SH-SY5Y (cell line): Measurements from ENCODE around the gene CDY1B.
"Not testable (repeated sequence)": the region's sequence is repeated elsewhere in the genome, so short reads cannot be mapped to it uniquely, and the experiment has no call there.

Source experiments
- GATA2 ChIP-seq: IDR thresholded peaks from 2 replicates; pipeline ENCODE4 v1.6.1; 2011; ENCODE audit warnings: mild to moderate bottlenecking, low read depth, low read length
- GATA3 ChIP-seq: IDR thresholded peaks from 2 replicates; pipeline ENCODE4 v1.6.1; 2011; ENCODE audit warnings: low read depth, mild to moderate bottlenecking, low read length, moderate library complexity

Gene CDY1B, protein sequence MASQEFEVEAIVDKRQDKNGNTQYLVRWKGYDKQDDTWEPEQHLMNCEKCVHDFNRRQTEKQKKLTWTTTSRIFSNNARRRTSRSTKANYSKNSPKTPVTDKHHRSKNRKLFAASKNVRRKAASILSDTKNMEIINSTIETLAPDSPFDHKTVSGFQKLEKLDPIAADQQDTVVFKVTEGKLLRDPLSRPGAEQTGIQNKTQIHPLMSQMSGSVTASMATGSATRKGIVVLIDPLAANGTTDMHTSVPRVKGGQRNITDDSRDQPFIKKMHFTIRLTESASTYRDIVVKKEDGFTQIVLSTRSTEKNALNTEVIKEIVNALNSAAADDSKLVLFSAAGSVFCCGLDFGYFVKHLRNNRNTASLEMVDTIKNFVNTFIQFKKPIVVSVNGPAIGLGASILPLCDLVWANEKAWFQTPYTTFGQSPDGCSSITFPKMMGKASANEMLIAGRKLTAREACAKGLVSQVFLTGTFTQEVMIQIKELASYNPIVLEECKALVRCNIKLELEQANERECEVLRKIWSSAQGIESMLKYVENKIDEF

DNA sequence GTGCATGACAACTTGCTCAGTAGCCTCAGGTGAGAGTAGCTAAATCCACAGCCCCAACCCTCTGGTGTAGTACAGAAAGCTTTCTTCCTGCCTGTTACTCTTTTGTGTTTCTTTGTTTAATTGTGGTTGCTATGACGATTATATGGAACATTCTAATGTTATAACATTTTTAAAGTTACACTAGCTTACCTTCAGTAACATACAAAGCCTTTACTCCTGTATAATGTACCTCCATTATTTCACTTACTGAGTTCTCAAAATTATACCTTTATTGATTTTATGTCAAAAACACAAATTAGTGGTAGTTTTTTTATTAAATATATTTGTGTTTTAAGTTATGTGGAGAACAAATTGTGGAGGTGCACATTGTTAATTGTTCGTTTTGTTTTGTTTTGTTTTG lies at the start of gene CDY1B:
CDY1B (minus strand) TSS at position 101 of the 400 bp plus-strand sequence. CDS start 331 bp downstream, outside the sequence.
- not testable (repeated sequence) for TF ChIP-seq GATA2, GATA3
